ENCODE results near the gene GRID1. TPM values are rescaled to one million over a fixed set of nuclear protein-coding genes. Genes with fewer than 3 reads are reported as not detected.

GRID1 gene
- total RNA-seq, 1 donor from 2014 or later, result 0.12 TPM

DNA sequence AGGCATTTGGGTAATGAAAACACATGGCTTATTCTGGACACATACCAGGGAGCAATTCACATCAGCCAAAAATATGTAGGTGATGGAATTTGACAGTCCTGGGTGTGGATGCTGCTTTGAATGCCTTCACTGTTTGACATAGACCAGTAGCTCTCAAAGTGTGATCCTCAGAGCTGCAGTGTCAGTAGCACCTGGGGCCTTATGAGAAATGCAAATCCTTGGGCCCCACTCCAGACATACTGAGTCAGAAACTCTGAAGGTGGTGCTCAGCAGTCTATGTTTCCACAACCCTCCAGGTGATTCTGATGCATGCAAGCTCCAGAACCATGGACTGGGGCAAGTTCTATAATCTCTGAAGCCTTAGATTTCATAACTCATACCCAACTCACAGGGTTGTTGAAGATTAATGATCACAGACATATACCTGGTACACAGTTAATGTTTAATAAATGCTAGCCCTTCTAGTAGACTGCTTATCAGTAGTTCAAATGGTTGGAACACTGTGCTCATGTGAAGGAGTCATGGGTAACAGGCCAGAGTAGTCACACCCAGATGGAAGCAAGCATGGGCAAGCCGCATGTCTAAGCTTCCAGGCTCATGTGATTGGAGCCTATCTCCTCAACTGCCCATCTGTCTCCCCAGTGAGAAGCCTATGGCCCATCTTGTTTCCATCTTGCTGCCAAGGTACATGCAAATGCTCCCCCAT is 715.7 kb downstream of the GRID1 start:
- no peak for DNase-seq (ENCODE audit: extremely low read depth, low read depth, low spot score)

DNA sequence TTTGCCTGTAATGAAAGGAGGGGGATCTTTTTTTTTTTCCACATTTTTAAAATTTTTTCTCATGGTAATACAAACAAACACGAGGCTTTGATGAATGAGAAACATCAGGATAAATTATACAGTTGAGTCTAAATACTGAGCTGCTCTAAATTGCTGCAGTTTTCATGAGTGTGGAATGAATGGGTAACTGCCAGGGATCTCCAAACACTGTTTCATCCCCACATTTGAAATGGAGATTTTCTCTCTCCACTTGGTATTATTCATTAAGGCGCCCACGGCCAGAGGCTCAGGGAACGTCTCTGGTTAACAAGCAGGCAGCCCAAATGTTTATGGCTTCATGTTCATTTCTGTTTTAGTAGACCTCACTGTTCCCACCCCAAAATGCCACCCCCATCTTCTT is 717.1 kb downstream of the GRID1 start:
- no peak for DNase-seq (ENCODE audit: extremely low read depth, low read depth, low spot score)

DNA sequence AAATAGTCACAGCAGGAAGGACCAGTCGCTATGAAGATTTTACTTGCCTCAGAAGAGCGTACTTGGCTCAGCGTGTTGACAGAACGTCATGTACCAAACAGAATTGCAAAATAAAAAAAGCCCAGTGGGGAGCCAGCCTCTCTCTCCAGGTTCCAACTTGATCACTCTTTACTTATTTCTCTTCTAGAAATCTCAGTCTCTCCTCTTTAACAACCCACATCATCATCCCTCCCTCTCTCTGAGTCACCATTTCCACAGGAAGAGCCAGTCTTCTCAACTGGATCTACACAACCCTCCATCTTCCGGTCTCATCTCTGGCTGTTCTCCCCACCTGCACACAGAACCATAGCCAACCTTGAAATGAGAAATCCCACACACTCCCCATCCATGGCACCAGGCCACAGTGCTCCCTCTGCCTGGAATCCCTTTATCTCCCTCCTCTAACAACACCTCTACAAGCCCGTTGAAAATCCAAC is 718.3 kb downstream of the GRID1 start:
- DNase-seq (ENCODE audit: extremely low read depth, low read depth, low spot score), result no peak

DNA sequence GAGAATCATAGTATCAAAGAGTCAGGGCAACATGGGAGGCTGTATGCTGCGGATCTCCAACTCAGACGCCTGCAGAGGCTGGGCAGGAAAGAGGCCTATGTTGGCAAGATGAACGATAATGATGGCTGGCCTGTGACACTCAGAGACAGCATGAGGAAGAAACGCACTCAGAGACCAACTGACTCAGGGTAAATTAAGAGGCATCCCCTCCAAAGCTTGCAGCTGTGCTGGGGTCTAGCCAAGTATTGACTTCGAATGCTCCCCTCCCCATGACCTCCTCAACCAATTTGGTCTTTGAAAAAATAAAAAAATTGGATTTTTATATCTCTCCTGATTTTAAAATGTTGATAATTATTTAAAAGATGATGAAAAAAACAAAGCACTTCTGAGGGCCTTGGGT is 718.9 kb downstream of the GRID1 start:
- DNase-seq (ENCODE audit: extremely low read depth, low read depth, low spot score), result no peak

DNA sequence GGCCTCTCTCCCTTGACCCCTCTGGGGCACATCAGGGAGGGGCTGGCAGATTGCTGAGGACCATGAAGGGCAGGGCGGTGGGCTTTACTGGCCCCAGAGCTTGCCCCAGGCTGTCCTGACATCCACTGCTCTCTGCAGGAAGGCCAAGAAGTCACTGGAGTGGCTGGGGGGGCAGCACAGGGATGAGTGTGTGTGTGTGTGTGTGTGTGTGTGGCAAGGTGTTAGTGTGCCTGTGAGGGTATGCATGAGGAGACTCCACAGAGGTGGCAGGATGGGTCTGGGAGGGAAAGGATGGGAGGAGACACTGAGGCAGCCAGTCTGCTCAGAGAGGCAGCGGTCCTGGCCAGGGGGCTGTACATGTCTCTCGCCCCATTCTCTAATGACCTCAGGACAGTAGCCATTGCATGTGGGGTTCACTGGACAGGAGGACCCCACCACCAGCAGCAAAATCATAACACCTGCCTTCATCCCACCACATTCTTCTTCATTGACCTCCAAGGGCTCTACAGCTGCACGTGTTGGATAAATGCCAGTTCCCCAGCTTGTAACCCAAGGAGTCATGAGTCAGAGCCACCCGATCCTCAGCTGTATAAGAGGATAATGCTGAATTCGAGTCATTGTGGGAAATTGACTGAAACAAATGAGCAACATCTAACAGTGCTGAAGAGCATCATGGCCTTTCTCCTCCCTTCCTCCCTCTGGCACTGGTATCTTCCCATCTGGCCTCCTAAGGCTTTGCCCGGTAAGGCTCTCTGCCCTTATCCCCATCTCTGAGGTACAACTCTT is 720.5 kb downstream of the GRID1 start:
- DNase-seq (ENCODE audit: extremely low read depth, low read depth, low spot score), result no peak

DNA sequence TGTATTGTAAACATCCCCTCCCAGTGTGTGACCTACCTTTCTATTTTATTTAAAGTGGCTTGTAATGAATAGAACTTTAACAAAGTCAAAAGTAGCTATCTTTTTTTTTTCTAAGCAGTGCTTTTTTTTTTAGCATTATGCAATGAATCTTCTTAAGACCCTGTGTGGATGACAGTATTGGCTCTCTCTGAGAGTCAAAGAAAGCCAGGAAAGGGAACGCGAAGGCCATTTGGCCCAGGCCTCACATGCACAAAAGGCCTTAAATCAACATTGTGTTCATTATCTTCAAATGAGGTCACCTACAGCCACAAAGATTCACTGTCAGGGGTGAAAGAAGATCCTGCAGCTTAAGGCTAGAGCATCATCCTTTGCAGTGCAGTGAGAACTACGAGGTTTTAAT is 721.5 kb downstream of the GRID1 start:
- DNase-seq (ENCODE audit: extremely low read depth, low read depth, low spot score), result no peak

DNA sequence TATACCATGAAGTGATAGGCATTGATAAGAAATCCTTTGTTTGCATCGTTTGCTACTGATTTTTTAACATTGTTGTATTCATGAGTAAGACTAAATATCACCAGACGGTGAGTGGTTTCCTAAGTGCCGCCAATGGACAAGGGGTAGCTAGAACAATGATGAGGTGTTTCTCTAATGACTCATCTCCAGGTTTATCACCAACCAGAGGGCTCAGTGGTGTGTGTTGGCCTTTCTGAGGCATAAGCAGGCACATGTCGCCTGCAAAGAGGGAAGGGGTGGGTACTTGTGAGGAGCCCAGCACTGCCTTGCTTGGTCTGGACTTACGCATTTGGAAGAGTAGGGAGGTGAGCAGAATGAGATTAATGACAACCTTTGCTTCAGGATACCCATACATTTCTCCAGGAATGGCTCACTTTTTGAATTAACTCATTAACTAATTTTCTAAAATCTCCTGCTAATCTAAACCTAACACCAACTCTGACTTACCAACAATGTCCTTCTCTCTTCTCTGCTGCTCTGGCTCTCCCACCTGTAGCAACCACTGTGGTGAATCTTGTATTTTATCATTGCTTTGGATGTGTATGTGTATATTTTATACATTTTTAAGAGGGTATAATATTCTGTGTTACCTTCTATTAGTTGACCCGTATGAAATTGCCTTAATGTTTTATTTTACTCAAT is 722.6 kb downstream of the GRID1 start:
- DNase-seq (ENCODE audit: extremely low read depth, low read depth, low spot score), result peak; percentile 2

DNA sequence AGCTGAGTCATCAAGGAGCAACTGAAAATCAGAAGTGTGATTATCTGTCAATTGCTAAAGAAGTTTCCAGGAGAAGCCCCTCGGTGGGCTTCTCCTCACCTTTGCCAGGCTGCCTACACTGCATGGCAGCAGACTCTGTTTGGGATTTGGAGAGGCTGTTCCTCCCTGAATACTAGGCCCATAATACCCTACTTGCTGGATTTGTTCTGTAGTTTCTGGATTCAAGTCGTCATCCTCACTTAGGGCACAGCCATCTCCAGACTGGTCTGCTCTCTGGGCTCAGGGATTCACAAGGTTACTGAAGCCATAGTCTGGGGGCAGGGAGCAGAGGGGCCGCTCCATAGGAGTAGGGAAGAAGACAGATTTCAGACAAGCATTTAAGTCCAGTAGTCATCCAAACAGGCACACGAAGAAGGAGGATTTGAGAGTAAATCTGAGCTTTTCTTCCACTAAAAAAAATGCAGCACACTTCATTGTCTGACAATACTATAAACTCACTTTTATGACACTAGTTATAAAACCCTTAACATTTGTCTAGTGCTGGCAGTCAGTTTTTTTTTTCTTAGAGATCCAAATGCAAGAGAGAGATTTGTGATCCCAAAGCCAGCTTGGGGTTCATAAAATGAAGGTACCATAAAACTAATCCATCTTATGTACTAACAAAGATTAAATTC is 723.3 kb downstream of the GRID1 start:
- no peak for DNase-seq (ENCODE audit: extremely low read depth, low read depth, low spot score)

DNA sequence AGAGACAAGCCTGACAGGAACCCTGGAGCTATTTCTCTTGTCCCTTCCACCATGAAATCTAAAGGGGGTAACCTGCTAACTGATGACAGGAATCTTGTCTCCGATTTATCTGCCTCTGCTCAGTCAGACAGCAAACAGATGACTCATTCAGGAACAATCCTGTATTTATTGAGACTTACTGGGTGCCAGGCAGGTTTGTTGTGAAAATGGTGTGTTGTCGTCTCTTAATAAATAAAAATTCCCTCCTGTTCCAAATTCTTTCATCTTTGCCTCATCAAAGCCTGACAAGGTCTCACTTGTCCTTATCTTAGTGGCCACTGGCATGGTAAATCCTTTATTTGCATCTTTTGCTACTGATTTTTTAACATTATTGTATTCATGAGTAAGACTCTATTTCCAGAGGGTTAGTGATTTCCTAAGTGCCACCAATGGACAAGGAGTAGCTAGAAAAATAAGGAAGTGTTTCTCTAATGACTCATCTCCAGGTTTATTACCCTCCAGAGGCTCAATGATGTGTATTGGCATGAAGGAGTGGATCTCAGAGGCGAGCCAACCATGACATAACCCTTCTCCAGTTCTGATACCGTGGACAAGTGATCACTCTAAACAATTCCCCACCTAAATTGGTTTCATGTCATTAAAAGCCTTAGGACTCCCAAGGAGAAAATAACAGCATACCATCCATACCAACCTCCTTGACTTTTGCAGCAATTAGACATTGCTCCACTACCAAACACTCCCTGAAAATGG is 724.0 kb downstream of the GRID1 start:
- peak; percentile 18 for DNase-seq (ENCODE audit: extremely low read depth, low read depth, low spot score)

DNA sequence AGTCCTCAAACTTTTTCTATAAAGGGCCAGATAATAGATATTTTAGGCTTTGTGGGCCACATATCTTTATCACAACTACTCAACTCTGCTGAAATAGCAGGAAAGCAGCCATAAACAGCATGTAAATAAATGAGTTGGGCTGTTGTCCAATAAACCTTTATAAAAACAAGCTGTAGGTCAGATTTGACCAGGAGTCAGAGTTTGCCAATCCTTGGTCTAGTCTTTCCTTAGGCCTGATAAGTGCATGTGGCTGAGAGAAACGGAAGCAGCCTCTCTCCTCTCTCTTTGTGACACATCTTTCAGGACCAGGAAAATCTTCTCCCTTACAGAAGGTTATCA is 724.5 kb downstream of the GRID1 start:
- peak; percentile 9 for DNase-seq (ENCODE audit: extremely low read depth, low read depth, low spot score)

DNA sequence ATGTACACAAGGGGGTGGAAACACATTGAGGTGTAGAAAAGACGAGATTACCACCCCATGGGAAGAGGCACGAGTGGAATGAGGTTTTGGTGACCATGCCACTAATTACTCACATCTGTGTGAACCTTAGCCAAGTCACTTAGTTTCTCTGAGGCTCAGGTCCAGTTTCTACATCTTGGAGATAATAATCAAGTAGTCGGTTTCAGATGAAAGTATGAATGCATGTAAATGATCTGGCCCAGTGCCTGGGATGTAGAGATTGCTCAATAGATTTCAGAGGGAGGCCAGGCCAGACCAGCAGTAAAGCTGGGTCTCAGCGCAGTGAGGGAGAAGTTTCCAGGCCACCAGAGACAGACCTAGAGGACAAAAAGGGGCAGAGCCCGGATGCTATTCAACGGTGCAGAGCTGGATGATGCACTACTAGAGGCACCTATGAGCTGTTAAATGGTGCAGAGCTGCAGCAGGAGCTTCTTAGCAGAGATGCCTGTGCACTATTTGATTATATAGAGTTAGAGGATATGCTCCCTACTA is 725.1 kb downstream of the GRID1 start:
- no peak for DNase-seq (ENCODE audit: extremely low read depth, low read depth, low spot score)

DNA sequence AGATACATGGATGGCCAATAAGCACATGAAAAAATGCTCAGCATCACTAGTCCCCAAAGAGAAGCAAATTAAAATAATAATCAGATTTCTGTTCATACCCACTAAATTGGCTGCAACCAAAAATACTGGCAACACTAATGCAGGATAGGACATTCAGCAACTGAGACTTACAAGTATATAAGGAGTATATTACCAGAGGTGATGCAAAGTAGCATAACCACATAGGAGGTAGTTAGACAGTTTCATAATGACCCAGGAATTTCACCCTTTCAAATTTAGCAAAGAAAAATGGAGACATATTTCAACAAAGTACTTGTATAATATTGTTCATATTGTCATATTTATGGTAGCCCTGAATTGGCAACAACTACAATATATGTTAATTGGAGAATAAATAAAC is 727.8 kb downstream of the GRID1 start:
- no peak for DNase-seq (ENCODE audit: extremely low read depth, low read depth, low spot score)

DNA sequence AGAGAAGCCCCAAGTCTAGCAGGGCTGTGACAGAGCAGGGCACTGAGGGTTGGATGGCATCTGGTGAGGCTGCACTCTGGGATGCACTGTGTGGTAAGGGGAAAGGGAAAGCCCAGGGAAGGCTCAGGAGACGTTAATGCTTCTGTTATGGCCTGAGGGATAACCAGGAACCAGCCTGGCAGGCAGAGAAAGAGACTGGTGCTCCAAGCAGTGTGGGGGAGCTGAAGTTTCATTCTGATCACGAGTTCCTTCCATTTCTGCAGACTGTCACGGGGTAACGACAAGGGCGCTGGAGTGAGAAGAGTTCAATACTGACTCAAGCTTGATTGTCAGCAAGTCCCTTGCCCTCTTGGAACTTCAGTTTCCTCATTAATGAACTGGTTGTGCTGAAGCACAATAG is 730.9 kb downstream of the GRID1 start:
- DNase-seq (ENCODE audit: extremely low read depth, low read depth, low spot score), result no peak

DNA sequence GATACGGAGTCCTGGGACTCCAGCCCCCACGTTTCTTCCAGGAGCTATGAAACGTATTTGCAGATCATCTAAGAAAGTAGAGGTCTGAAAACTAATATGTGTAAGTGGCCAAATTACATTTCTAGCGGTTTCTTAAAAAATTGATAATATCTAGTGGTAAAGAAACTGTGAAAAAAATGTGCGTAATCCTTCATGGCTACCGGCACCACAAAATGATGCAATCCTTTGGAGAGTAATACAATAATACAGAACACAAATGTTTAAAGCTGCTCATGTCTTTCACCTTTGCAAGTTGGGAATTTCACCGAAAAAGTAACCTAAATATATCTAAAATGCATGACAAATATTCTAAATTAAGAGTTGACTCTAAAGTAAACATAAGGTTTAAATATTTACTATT is 742.1 kb downstream of the GRID1 start:
- no peak for DNase-seq (ENCODE audit: extremely low read depth, low read depth, low spot score)

DNA sequence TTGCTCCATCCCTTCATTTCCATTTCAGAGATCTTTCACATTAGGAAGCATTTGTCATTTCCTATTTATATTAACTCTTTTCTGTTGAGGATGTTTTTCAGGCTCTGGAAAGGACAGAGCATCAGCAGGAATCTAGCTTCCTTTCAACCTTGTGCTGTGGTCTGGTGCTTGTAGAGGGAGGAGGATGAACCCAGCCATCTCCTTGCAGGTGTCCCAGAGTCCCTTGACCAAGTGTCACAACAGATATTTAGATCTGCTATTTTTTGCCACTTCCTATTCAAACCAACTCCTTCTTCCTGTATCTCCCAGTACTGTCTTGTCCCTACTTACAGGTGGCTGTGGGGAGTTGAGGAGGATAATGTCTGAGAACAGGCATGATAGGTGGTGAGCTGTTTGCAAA is 742.8 kb downstream of the GRID1 start:
- no peak for DNase-seq (ENCODE audit: extremely low read depth, low read depth, low spot score)

DNA sequence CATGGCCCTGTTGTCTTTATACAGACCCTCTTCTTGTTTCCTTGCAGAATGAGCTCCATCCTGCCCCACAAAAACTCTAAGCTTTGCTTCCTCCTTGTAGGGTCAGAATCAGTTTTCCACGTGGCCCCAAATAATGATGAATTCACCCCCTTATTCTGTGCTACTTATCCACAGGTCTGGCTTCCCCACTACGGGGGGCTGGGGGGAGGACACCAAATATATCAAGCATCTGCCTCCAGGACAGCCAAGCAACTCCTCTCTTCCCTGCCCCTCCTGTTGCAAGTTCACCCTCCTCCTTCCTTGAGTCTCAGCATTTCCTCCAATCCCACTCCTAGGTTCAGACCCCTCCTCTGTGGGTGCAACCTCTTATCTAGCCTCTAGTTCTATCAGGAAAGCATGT is 743.3 kb downstream of the GRID1 start:
- DNase-seq (ENCODE audit: extremely low read depth, low read depth, low spot score), result no peak

DNA sequence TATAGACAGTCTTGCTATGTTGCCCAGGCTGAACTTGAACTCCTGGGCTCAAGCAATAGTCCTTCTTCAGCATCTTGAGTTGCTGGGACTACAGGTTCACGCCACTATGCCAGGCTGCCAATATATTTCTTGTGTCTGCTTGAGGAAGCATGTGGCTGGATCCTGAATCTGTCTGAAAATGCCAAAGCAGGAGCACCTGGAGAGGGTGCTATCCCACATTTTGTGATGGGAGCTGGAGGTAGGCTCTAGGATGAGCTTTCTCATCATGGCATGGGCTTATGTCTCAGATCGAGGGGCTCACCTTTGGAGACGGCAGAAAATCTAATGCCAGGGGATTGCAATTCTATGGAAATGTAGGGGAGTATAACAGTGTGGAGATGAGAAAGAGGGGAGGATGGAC is 744.2 kb downstream of the GRID1 start:
- no peak for DNase-seq (ENCODE audit: extremely low read depth, low read depth, low spot score)

DNA sequence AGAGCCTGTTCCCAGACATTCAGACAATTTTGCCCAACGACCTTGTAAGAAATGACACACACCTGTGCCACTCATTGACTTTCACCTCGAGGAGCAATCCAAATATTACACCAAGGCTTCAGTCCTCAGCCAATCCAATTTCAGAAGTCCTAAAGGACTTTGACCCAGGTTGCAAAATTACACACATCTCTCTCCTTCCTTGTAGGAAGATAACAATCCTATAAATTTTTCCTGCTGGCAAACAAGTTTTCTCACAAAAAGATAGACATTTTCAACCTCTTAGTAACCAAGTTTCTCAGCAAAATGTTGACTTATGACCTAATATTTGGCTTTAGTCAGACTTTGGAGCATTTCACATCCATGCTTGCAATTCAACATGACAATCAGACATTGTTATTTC is 745.0 kb downstream of the GRID1 start:
- DNase-seq (ENCODE audit: extremely low read depth, low read depth, low spot score), result no peak

DNA sequence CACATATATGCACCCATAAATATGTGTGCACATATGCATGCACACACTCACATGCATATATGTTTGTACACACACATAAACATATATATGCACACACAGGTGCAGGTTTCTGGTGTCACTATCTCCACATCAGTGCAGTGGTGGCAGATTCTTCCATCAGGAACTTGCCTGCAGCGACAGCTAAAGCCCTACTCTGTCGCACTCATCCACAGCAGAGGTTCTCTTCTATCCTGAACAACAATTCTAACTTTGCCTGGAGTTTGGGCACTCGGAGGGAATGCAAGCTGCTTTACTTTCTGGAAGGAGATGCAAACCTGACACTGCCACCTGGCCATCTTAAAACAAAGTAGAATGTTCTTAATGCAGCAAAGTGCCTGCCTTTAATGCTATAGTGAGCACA is 745.8 kb downstream of the GRID1 start:
- no peak for DNase-seq (ENCODE audit: extremely low read depth, low read depth, low spot score)

DNA sequence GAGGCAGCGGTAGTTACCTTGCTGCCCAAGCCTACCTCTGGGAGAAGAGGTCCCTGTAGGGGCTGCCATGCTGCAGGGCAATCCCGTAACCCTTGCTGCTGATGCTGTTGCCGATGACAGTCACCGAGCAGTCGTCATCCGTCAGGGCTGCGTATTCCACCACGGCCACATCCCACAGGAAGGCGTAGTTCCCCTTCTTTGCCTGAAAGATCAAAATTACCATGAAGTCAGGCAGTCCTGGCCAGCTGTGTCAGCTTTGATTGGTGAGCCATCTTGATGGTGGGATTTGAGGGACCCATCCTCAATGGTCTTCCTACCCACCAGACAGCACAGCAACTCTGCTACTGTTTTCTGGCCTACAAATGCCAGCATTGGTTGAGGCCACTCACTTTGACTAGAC is 746.8 kb downstream of the GRID1 start:
- no peak for DNase-seq (ENCODE audit: extremely low read depth, low read depth, low spot score)

Data from glomerular endothelial cell (primary cell).